Measurements from ENCODE around the gene ACSL6.
A peak's percentile ranks its signal among the peaks of the same experiment; 100 is the strongest.

ACSL6 gene

GRCh38 chr5:131974956-131975726 is 36.3 kb downstream of the ACSL6 start:
- peak; percentile 60 for DNase-seq

DNA sequence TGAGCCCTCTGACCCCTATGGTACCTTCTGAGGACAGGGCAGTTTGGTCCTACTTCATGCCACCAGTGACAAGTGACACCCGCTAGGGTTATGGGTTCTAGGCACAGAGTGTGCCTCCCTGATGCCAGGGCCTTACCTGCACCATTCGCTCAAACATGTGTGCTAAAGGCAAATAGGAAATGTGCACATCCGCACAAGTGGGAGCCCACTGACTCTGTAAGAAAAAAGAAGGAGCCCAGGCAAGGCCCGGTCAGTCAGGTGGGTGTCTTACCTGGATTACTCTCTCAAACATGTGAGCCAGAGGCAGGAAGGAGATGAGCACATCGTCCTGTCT is 36.9 kb downstream of the ACSL6 start:
- no peak for DNase-seq

DNA sequence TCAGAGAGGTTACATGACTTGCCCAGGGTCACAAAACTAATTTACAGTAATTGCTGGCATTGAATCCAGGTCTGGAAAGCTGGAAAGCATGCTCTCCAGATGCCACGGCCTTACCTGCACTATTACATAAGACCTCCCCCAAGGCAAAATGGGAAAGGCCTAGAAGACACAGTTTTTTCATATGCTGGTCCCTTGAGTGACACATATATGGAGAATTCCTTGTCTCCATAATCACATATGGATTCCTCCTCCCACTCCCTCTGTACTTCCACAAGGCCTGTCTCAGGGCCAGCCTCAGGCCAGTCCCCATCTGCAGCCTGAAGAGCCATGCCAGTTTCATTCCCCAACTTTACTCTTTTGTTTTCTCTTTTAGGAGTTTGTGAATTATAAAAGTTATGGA is 37.4 kb downstream of the ACSL6 start:
- no peak for DNase-seq

DNA sequence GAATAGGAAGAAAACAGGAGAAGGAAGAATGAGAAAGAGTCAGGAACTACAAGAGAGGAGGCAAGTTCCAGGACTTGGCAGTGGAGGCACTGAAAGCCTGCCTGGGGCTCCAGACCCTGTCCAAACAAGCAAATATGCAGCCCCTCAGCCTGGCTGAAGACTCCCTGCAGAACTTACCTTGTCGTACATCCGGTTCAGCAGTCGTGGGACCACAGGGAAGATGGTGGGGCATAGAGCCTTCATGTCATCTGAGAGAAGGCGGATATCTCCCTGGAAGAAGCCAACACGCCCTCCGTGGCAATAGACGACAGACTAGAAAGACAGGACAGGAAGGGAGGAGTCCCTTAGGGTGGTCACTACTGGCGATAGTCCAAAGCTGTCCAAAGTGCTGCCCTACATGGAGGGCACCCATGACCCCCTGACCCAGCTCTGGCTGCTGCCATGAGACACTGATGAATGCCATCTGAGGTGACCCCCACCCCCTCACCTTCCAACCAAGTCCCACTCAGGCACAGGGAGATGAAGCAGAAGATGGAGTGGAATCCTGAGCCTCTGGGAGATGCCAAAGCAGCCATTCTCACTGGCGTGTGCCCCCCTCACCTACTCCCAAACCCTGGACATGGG is 38.3 kb downstream of the ACSL6 start:
- no peak for DNase-seq

GRCh38 chr5:131968396-131968954 is 43.0 kb downstream of the ACSL6 start:
- no peak for DNase-seq

GRCh38 chr5:131966551-131966950 is 44.9 kb downstream of the ACSL6 start:
- DNase-seq: no peak

GRCh38 chr5:131965826-131966415 is 45.5 kb downstream of the ACSL6 start:
- no peak for DNase-seq

- no peak for DNase-seq
Measured at GRCh38 chr5:131959906-131960305, 51.6 kb downstream of the ACSL6 start.

GRCh38 chr5:131959136-131959535 is 52.3 kb downstream of the ACSL6 start:
- no peak for DNase-seq

- no peak for DNase-seq
Measured at GRCh38 chr5:131957721-131958441, 53.6 kb downstream of the ACSL6 start.

DNA sequence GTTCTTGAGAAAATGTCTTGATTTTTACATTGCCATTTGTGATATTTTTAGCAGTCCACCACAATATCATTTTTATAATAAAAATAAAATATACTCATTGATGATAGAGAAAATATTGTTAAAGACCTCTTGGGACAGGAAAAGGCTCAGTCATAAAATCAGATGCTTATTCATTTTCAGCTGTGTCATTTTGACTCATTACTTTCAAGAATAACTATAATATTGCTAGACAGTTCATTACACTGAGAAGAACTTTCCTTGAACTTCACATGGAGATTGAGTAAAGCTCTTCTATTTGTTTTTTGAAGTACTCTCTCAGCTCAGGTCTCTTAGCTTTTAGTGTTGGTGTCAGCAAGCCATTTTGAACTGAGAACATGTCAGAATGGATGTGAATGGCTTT is 57.5 kb downstream of the ACSL6 start:
- DNase-seq: no peak

- no peak for DNase-seq
Measured at GRCh38 chr5:131952301-131952857, 59.1 kb downstream of the ACSL6 start.

- no peak for DNase-seq
Measured at GRCh38 chr5:131950706-131951105, 60.8 kb downstream of the ACSL6 start.

GRCh38 chr5:131947445-131947844 is 64.0 kb downstream of the ACSL6 start:
- DNase-seq: no peak

- DNase-seq: no peak
Measured at GRCh38 chr5:131945551-131946168, 65.8 kb downstream of the ACSL6 start, which contains the start of gene MEIKIN. Gene MEIKIN, minus strand, starts transcription at chr5:131945663. Its CDS starts 158 bp downstream, at chr5:131945505.

DNA sequence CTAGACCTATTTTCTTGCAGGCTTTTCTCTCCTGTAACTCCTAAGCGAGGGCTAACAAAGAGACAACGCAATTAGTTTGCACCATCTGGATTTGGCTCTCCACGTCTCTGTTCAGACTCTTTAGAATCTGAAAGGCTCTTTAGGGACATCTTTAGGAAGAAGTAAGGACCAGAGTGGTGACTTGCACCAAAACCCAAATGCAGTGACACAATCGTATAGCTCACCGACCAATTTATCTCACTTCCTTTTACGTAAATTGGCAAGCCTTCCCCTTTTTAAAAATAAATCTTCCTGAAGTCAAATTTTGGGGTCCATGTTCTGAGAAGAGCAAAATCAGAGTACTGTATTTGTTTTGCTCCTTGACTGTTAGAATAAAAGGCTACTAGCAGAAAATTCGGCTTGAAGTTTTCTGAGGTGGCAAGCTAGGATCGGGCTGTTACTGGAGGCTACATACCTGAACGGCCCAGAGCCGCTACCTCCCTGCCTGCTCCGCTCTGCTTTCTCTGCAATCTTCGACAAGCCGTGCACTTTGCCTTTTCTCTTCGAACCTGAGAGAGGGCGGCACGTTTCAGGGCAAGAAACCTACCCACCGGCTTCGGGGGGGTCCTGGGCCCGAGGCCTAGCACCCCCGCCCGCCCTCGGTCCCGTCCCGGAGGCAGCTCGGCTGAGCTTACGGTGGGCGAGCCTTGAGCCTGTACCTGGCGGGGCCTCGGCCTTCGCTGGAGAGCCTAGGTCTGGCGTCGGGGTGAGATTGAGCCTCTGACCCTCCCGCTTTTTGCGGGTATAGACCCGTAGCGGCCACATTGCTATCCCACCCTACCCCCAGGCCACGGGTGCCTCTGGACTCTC is 66.5 kb downstream of the ACSL6 start:
- no peak for DNase-seq

DNA sequence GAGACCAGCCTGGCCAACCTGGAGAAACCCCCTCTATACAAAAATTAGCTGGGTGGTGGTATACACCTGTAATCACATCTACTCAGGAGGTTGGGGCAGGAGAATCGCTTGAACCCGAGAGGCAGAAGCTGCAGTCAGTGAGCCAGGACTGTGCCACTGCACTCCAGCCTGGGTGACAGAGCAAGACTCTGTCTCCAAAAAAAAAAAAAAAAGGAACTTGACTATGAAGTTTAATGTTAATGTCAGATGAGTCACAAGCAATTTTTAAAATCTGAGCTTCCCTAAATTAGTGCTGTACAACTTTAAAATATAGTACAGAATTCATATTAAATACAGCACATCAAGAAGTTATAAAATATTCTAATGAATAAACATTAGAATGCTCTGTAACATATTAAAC is 67.5 kb downstream of the ACSL6 start:
- DNase-seq: no peak

GRCh38 chr5:131942016-131942415 is 69.4 kb downstream of the ACSL6 start:
- DNase-seq: no peak

GRCh38 chr5:131939690-131940345 is 71.6 kb downstream of the ACSL6 start:
- no peak for DNase-seq

GRCh38 chr5:131932235-131932634 is 79.2 kb downstream of the ACSL6 start:
- no peak for DNase-seq

DNA sequence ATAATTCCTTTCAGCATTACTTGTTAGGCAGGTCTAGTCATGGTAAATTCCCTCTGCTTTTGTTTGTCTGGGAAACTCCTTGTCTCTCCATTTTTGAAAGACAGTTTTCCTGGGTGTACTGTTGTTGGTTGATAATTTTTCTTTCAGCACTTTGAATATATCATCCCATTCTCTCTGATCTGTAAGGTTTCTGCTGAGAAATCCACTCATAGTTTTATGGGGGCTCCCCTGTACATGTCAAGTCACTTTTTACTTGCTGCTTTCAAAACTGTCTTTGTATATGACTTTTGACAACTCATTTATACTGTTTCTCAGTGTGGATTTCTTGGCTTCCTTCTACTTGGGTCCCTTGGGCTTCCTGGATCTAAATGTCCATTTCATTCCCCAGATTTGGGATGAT is 82.5 kb downstream of the ACSL6 start:
- DNase-seq: no peak

All from CD4-positive, alpha-beta T cell treated with Interleukin-6 for 4 hours (primary cell).